Activated CD8-positive, alpha-beta T cell treated with anti-CD3 and anti-CD28 coated beads for 36 hours (primary cell): ENCODE results near the gene ARHGAP26. TPM values are rescaled to one million over a fixed set of nuclear protein-coding genes. Genes with fewer than 3 reads are reported as not detected.

ENCODE experiments used
- ATAC-seq: fragments of 200-7000 bp; cut with Tn5 transposase; one replicate; pipeline ENCODE4 v1.10.0; 2021; ENCODE audit warnings: mild to moderate bottlenecking, moderate library complexity
- CTCF ChIA-PET: fragments of 350-600 bp; sonication (Branson Sonifier 250); formaldehyde crosslinking; loops from one replicate; lab custom pipeline; 2021; ENCODE audit warnings: antibody characterized with exemption; lab: Charles Lee
- POLR2A ChIA-PET: fragments of 350-600 bp; sonication (Branson Sonifier 250); formaldehyde crosslinking; loops from one replicate; lab custom pipeline; 2021; ENCODE audit warnings: antibody characterized with exemption; lab: Charles Lee
- DNase-seq: peaks from one replicate; pipeline ENCODE4 v3.0.0-alpha.2; 2020
- H3K27ac Mint-ChIP-seq: one replicate; pipeline ENCODE4 v1.8.0; 2021; ENCODE audit warnings: mild to moderate bottlenecking, mixed read lengths
- H3K27me3 Mint-ChIP-seq: one replicate; pipeline ENCODE4 v1.8.0; 2021; ENCODE audit warnings: mixed read lengths
- H3K36me3 Mint-ChIP-seq: one replicate; pipeline ENCODE4 v1.8.0; 2021; ENCODE audit warnings: low read depth, mixed read lengths
- H3K4me1 Mint-ChIP-seq: one replicate; pipeline ENCODE4 v1.8.0; 2021; ENCODE audit warnings: low read depth, mixed read lengths
- H3K4me3 Mint-ChIP-seq: one replicate; pipeline ENCODE4 v1.8.0; 2021; ENCODE audit warnings: mild to moderate bottlenecking, moderate library complexity, mixed read lengths
- H3K9me3 Mint-ChIP-seq: one replicate; pipeline ENCODE4 v1.8.0; 2021; ENCODE audit warnings: mixed read lengths
- CTCF ChIP-seq: fragments of 200-600 bp; IDR thresholded peaks from one replicate; pipeline ENCODE4 v1.8.0; 2022; ENCODE audit warnings: antibody characterized with exemption, mild to moderate bottlenecking
- intact Hi-C: fragments of 100-400 bp; cut with micrococcal nuclease; formaldehyde crosslinking; loops from one replicate; pipeline ENCODE4 v1.10.0; 2022
- total RNA-seq, 2 experiments: library from RNA; stranded (reverse); gene quantifications; one replicate each; pipeline ENCODE4 v1.2.3, GENCODE V29; 2021

Gene ARHGAP26
- total RNA-seq, 2 experiments from 2014 or later, result 12.7 to 18.0 TPM

GRCh38 chr5:142870532-142871362 is 100.6 kb downstream of the ARHGAP26 start:
- H3K27ac Mint-ChIP-seq, result no peak overlapping the region
- POLR2A ChIA-PET, result interaction anchor here (0.9 to 1.3 kb wide), 2 partner anchors 10 to 100 kb away, joined by 3 read pairs; partner anchors contain the start of gene ARHGAP26

GRCh38 chr5:142871363-142872193 is 101.4 kb downstream of the ARHGAP26 start:
- H3K4me1 Mint-ChIP-seq, result peaks cover 17% of the 10 kb centered on the region
- ATAC-seq (no peak), DNase-seq (no peak)
- intact Hi-C loops, result no loop called here
- no peaks in the 10 kb centered on the region for H3K9me3 Mint-ChIP-seq
- POLR2A ChIA-PET, result interaction anchor here (1.3 kb wide), 1 partner anchor 9 kb away, joined by 3 read pairs; no protein-coding TSS in a partner anchor
- H3K36me3 Mint-ChIP-seq, result no peaks in the 10 kb centered on the region
- TF ChIP-seq CTCF, result no peak
- H3K27ac Mint-ChIP-seq, result no peak overlapping the region
- CTCF ChIA-PET, result interaction anchor here (1.0 to 25.8 kb wide), 8 partner anchors 9 to 161 kb away, joined by 3 to 1012 read pairs (median 18); no protein-coding TSS in a partner anchor
- H3K4me3 Mint-ChIP-seq, result no peak overlapping the region
- no peaks in the 10 kb centered on the region for H3K27me3 Mint-ChIP-seq

More at GRCh38 chr5:142870532-142871362, 100.6 kb downstream of the ARHGAP26 start:
- Mint-ChIP-seq H3K4me1 (peaks cover 21% of the 10 kb centered on the region), H3K9me3 (no peaks in the 10 kb centered on the region), H3K4me3 (no peak overlapping the region), H3K27me3 (no peaks in the 10 kb centered on the region), H3K36me3 (no peaks in the 10 kb centered on the region)
- DNase-seq, result no peak
- CTCF ChIA-PET, result interaction anchor here (0.9 to 25.8 kb wide), 9 partner anchors 10 to 162 kb away, joined by 3 to 1012 read pairs (median 9); no protein-coding TSS in a partner anchor
- intact Hi-C loops, result no loop called here
- no peak for TF ChIP-seq CTCF
- ATAC-seq, result no peak

GRCh38 chr5:142872217-142872616 is 102.0 kb downstream of the ARHGAP26 start:
- ChIA-PET CTCF (interaction anchor here (1.1 to 25.8 kb wide), 4 partner anchors 8 to 162 kb away, joined by 10 to 1012 read pairs (median 350); no protein-coding TSS in a partner anchor), POLR2A (no interaction called here)
- TF ChIP-seq CTCF, result no peak
- no peaks in the 10 kb centered on the region for H3K9me3 Mint-ChIP-seq
- H3K27ac Mint-ChIP-seq, result no peak overlapping the region
- intact Hi-C loops, result no loop called here
- no peaks in the 10 kb centered on the region for H3K36me3 Mint-ChIP-seq
- no peaks in the 10 kb centered on the region for H3K27me3 Mint-ChIP-seq
- no peak for DNase-seq
- ATAC-seq, result no peak
- no peak overlapping the region for H3K4me3 Mint-ChIP-seq
- H3K4me1 Mint-ChIP-seq, result peaks cover 12% of the 10 kb centered on the region

- CTCF ChIA-PET, result interaction anchor here (1.1 to 25.8 kb wide), 4 partner anchors 16 to 162 kb away, joined by 10 to 1012 read pairs (median 349); no protein-coding TSS in a partner anchor
- POLR2A ChIA-PET, result no interaction called here
- no peak overlapping the region for H3K4me3 Mint-ChIP-seq
- no peaks in the 10 kb centered on the region for H3K27me3 Mint-ChIP-seq
- intact Hi-C loops, result no loop called here
- no peaks in the 10 kb centered on the region for H3K36me3 Mint-ChIP-seq
- no peak for DNase-seq
- no peak for TF ChIP-seq CTCF
- ATAC-seq, result no peak
- no peaks in the 10 kb centered on the region for H3K9me3 Mint-ChIP-seq
- H3K27ac Mint-ChIP-seq, result no peak overlapping the region
- peaks cover 12% of the 10 kb centered on the region for H3K4me1 Mint-ChIP-seq
Measured at GRCh38 chr5:142872795-142873194, 102.6 kb downstream of the ARHGAP26 start.
